OCI-LY7 (cell line): Measurements from ENCODE around the gene CEP112. TPM values are rescaled to one million over a fixed set of nuclear protein-coding genes. Genes with fewer than 3 reads are reported as not detected.
"Not testable (repeated sequence)": the region's sequence is repeated elsewhere in the genome, so short reads cannot be mapped to it uniquely, and the experiment has no call there.

Experiments
- BruUV-seq: library from RNA; stranded (reverse); fragments of 400-500 nt; replicated peaks from 2 replicates; lab custom pipeline; 2021; lab: Mats Ljungman, UMichigan
- CTCF ChIA-PET: fragments of 300-600 bp; sonication (Branson Sonifier 250); formaldehyde crosslinking; loops from one replicate; lab custom pipeline; 2022; ENCODE audit warnings: antibody characterized with exemption; ENCODE audit not compliant: unreplicated experiment; lab: Charles Lee
- POLR2A ChIA-PET: fragments of 300-600 bp; sonication (Branson Sonifier 250); formaldehyde crosslinking; loops from one replicate; lab custom pipeline; 2022; ENCODE audit warnings: antibody characterized with exemption; lab: Charles Lee
- DNase-seq: peaks from one replicate; pipeline ENCODE4 v3.0.0-alpha.2; 2015; ENCODE audit warnings: low spot score
- H2AFZ ChIP-seq: fragments of 200-600 bp; sonication (generic), shearing (Covaris generic); 2 replicates; pipeline ENCODE4 v1.6.1; 2014; ENCODE audit warnings: mild to moderate bottlenecking, antibody characterized with exemption, low read length, moderate library complexity
- H3K27ac ChIP-seq: fragments of 200-600 bp; sonication (generic); 2 replicates; pipeline ENCODE4 v1.5.1; 2014; ENCODE audit warnings: mixed run types, low read depth, mild to moderate bottlenecking, moderate library complexity, low read length, inconsistent platforms; ENCODE audit not compliant: poor library complexity, severe bottlenecking
- H3K36me3 ChIP-seq: fragments of 200-600 bp; sonication (generic); 2 replicates; pipeline ENCODE4 v1.6.1; 2014; ENCODE audit warnings: mild to moderate bottlenecking, antibody characterized with exemption, low read length, moderate library complexity, mixed read lengths; ENCODE audit not compliant: insufficient read depth
- H3K4me1 ChIP-seq: fragments of 200-600 bp; sonication (generic); 2 replicates; pipeline ENCODE4 v1.5.1; 2014; ENCODE audit warnings: mild to moderate bottlenecking, low read length; ENCODE audit not compliant: insufficient read depth, poor library complexity, severe bottlenecking
- H3K4me2 ChIP-seq: fragments of 200-600 bp; sonication (generic); 2 replicates; pipeline ENCODE4 v1.6.1; 2014; ENCODE audit warnings: mild to moderate bottlenecking, low read length
- H3K4me3 ChIP-seq: fragments of 200-600 bp; sonication (generic); 2 replicates; pipeline ENCODE4 v1.5.1; 2014; ENCODE audit warnings: mild to moderate bottlenecking, low read depth, low read length; ENCODE audit not compliant: poor library complexity, severe bottlenecking
- H3K79me2 ChIP-seq: fragments of 200-600 bp; sonication (generic); 2 replicates; pipeline ENCODE4 v1.6.1; 2016; ENCODE audit warnings: low read depth, mild to moderate bottlenecking, low read length, moderate library complexity, mixed read lengths; ENCODE audit not compliant: insufficient read depth
- H3K9me2 ChIP-seq: fragments of 200-600 bp; sonication (generic); 2 replicates; pipeline ENCODE4 v1.6.1; 2016; ENCODE audit warnings: mild to moderate bottlenecking, low read length, mixed read lengths; ENCODE audit not compliant: insufficient read depth
- H3K9me3 ChIP-seq: fragments of 200-600 bp; sonication (generic); 2 replicates; pipeline ENCODE4 v1.6.1; 2014; ENCODE audit warnings: mild to moderate bottlenecking, mixed run types, low read length, mixed read lengths
- H4K20me1 ChIP-seq: fragments of 200-600 bp; sonication (generic); 2 replicates; pipeline ENCODE4 v1.6.1; 2014; ENCODE audit warnings: mild to moderate bottlenecking, antibody characterized with exemption, low read length, moderate library complexity, mixed read lengths; ENCODE audit not compliant: insufficient read depth
- CTCF ChIP-seq: fragments of 200-600 bp; sonication (generic); conservative IDR thresholded peaks from 2 replicates; pipeline ENCODE4 v1.5.1; 2014; ENCODE audit warnings: mild to moderate bottlenecking, antibody characterized with exemption, low read length, moderate library complexity, mixed read lengths
- EZH2phosphoT487 ChIP-seq: fragments of 200-600 bp; sonication (generic); IDR thresholded peaks from 2 replicates; pipeline ENCODE4 v1.6.1; 2018; ENCODE audit warnings: low read depth, borderline replicate concordance, mild to moderate bottlenecking, mixed run types, antibody characterized with exemption, low read length, moderate library complexity, mixed read lengths
- intact Hi-C: fragments of 100-400 bp; cut with micrococcal nuclease; formaldehyde crosslinking; loops from one replicate; pipeline ENCODE4 v1.10.0; 2022; ENCODE audit not compliant: unreplicated experiment
- total RNA-seq, 2 experiments: library from RNA; depleted of rRNA in 1 of 2; stranded (reverse); fragments of >200 nt in 1 of 2; shearing (Covaris generic) in 1 of 2; gene quantifications; 2 replicates each; pipeline ENCODE4 v1.2.3, GENCODE V29; 2014 to 2022

The CEP112 gene
- total RNA-seq, 2 experiments from 2014 or later, result 2.7 to 6.9 TPM

DNA sequence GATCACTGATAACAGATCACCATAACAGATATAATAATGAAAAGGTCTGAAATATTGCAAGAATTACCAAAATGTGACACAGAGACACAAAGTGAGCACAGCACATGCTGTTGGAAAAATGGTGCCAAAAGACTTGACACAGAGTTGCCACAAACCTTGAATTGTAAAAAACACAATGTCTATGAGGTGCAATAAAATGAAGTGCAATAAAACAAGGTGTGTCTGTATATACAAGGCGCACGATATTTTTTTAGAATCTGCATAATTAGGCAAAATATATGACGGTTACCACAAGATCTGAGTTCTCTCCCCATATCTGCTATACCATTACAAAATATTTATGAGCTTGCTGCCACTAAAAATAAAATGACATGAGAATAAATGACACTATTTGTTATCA lies 458.6 kb downstream of the CEP112 start:
- no TSS peak for BruUV-seq

GRCh38 chr17:65732667-65733066 lies 459.3 kb downstream of the CEP112 start:
- H3K27ac ChIP-seq, H4K20me1 ChIP-seq, H3K9me3 ChIP-seq, POLR2A ChIA-PET, H3K36me3 ChIP-seq, CTCF ChIA-PET, H2AFZ ChIP-seq, DNase-seq, H3K4me2 ChIP-seq, H3K4me1 ChIP-seq, H3K9me2 ChIP-seq, H3K79me2 ChIP-seq, H3K4me3 ChIP-seq, BruUV-seq, intact Hi-C loops: not testable (repeated sequence)

More for the DNA sequence above, 458.6 kb downstream of the CEP112 start:
- no peak overlapping the region for H2AFZ ChIP-seq
- no peaks in the 10 kb centered on the region for H3K9me3 ChIP-seq
- intact Hi-C loops, result no loop called here
- ChIA-PET POLR2A (no interaction called here), CTCF (no interaction called here)
- no peaks in the 10 kb centered on the region for H4K20me1 ChIP-seq
- H3K36me3 ChIP-seq, result no peaks in the 10 kb centered on the region
- H3K4me1 ChIP-seq, result no peaks in the 10 kb centered on the region
- H3K27ac ChIP-seq, result no peak overlapping the region
- no peak for DNase-seq
- H3K79me2 ChIP-seq, result no peaks in the 10 kb centered on the region
- no peak overlapping the region for H3K4me2 ChIP-seq
- H3K9me2 ChIP-seq, result no peaks in the 10 kb centered on the region
- TF ChIP-seq EZH2phosphoT487, result no peak
- no peak for TF ChIP-seq CTCF
- no peak overlapping the region for H3K4me3 ChIP-seq

- no TSS peak for BruUV-seq
- CTCF ChIA-PET, result no interaction called here
Measured at GRCh38 chr17:65730711-65731169, 461.2 kb downstream of the CEP112 start.

More at GRCh38 chr17:65730711-65731169, 461.2 kb downstream of the CEP112 start:
- Histone ChIP-seq H3K4me2 (no peak overlapping the region), H3K4me3 (no peak overlapping the region), H3K4me1 (no peaks in the 10 kb centered on the region), H3K79me2 (no peaks in the 10 kb centered on the region), H3K9me3 (no peaks in the 10 kb centered on the region), H3K27ac (no peak overlapping the region), H3K36me3 (no peaks in the 10 kb centered on the region), H4K20me1 (no peaks in the 10 kb centered on the region), H3K9me2 (no peaks in the 10 kb centered on the region), H2AFZ (no peak overlapping the region)
- no peak for DNase-seq
- intact Hi-C loops, result no loop called here
- TF ChIP-seq EZH2phosphoT487 (no peak), CTCF (no peak)
- POLR2A ChIA-PET, result no interaction called here
